NB4 (cell line): ENCODE measurements around the gene SCOC.

Source experiments
- CTCF ChIP-seq: IDR thresholded peaks from one replicate; pipeline ENCODE4 v1.5.1; 2012; ENCODE audit warnings: low read depth, low read length
- MAX ChIP-seq: IDR thresholded peaks from 2 replicates; pipeline ENCODE4 v1.6.1; 2011; ENCODE audit warnings: low read depth, low read length
- MYC ChIP-seq: IDR thresholded peaks from 2 replicates; pipeline ENCODE4 v1.6.1; 2011; ENCODE audit warnings: low read depth, low read length
- POLR2A ChIP-seq: IDR thresholded peaks from 2 replicates; pipeline ENCODE4 v1.6.1; 2011; ENCODE audit warnings: mild to moderate bottlenecking; ENCODE audit not compliant: insufficient read length; ENCODE audit errors: extremely low read depth

- TF ChIP-seq POLR2A (no peak), CTCF (no peak), MYC (no peak), MAX (no peak)
These were observed 49.7 kb downstream of the SCOC start for GRCh38 chr4:140423106-140423505.
